Effector memory CD4-positive, alpha-beta T cell (primary cell): ENCODE data around the gene HPRT1.

ENCODE experiments used
- DNase-seq, 3 donors: peaks; one replicate each; pipeline ENCODE4 v3.0.0-alpha.2; 2020
- H3K27ac ChIP-seq: 2 replicates; pipeline ENCODE4 v1.7.0; 2013; ENCODE audit warnings: mild to moderate bottlenecking, low read length, moderate library complexity; ENCODE audit not compliant: insufficient read depth, poor library complexity, severe bottlenecking
- H3K27me3 ChIP-seq: replicated peaks from 2 replicates; pipeline ENCODE4 v1.7.0; 2013; ENCODE audit warnings: mild to moderate bottlenecking, low read length; ENCODE audit not compliant: insufficient read depth, control insufficient read depth, poor library complexity, severe bottlenecking
- H3K36me3 ChIP-seq: 2 replicates; pipeline ENCODE4 v1.7.0; 2013; ENCODE audit warnings: mild to moderate bottlenecking, low read length, moderate library complexity; ENCODE audit not compliant: control insufficient read depth, insufficient read depth
- H3K4me1 ChIP-seq: 2 replicates; pipeline ENCODE4 v1.7.0; 2013; ENCODE audit warnings: low read length, mild to moderate bottlenecking; ENCODE audit not compliant: control insufficient read depth, insufficient read depth, poor library complexity, severe bottlenecking
- H3K4me3 ChIP-seq: 2 replicates; pipeline ENCODE4 v1.7.0; 2013; ENCODE audit warnings: low read length, low read depth, mild to moderate bottlenecking; ENCODE audit not compliant: insufficient read depth, poor library complexity, severe bottlenecking
- H3K9me3 ChIP-seq: 2 replicates; pipeline ENCODE4 v1.7.0; 2013; ENCODE audit warnings: mild to moderate bottlenecking, low read length, moderate library complexity; ENCODE audit not compliant: control insufficient read depth

The HPRT1 gene

GRCh38 chrX:134548257-134549201 lies 88.6 kb downstream of the HPRT1 start:
- no peaks in the 10 kb centered on the region for H3K4me1 ChIP-seq
- no peaks in the 10 kb centered on the region for H3K9me3 ChIP-seq
- H3K4me3 ChIP-seq = peak overlapping the region; percentile 54
- no peaks in the 10 kb centered on the region for H3K36me3 ChIP-seq
- DNase-seq = no peak
- H3K27ac ChIP-seq = no peak overlapping the region
- peaks cover 55% of the 10 kb centered on the region for H3K27me3 ChIP-seq
